ENCODE results near the gene TMEM50A.
"Not testable (repeated sequence)": the region's sequence is repeated elsewhere in the genome, so short reads cannot be mapped to it uniquely, and the experiment has no call there.

GRCh38 chr1:25369691-25370271 lies 31.6 kb downstream of the TMEM50A start:
- not testable (repeated sequence) for TF ChIP-seq CTCF (conservative IDR thresholded peaks at IDR 0.05 in 1 of 2, IDR thresholded peaks at IDR 0.05 in 1 of 2; ENCODE audit: low read depth in 1 of 2, low read length in 2 of 2); EZH2 (IDR thresholded peaks at IDR 0.05; ENCODE audit: low read length, missing control alignments)

Measured in fibroblast of lung (primary cell).